ENCODE data around the gene MTFR1L. TPM values are rescaled to one million over a fixed set of nuclear protein-coding genes. Genes with fewer than 3 reads are reported as not detected.

Gene MTFR1L
- total RNA-seq, 1 donor from 2014 or later = 52.7 TPM

GRCh38 chr1:25787760-25788166 lies 32.0 kb upstream of the MTFR1L start:
- no peak for ATAC-seq

GRCh38 chr1:25790472-25790871 lies 29.3 kb upstream of the MTFR1L start:
- DNase-seq (ENCODE audit: low spot score) (no peak), ATAC-seq (no peak)

More at GRCh38 chr1:25787760-25788166, 32.0 kb upstream of the MTFR1L start:
- no peak for DNase-seq (ENCODE audit: low spot score)

- ATAC-seq (no peak), DNase-seq (ENCODE audit: low spot score) (no peak)
Observed at GRCh38 chr1:25792115-25792514, 27.6 kb upstream of the MTFR1L start.

- no peak for DNase-seq (ENCODE audit: low spot score)
- ATAC-seq = no peak
Observed at GRCh38 chr1:25793585-25794170, 26.1 kb upstream of the MTFR1L start.

- ATAC-seq = no peak
Observed at GRCh38 chr1:25794325-25794724, 25.4 kb upstream of the MTFR1L start.

GRCh38 chr1:25795211-25795610 lies 24.5 kb upstream of the MTFR1L start:
- DNase-seq (ENCODE audit: low spot score) (no peak), ATAC-seq (no peak)

More at GRCh38 chr1:25794325-25794724, 25.4 kb upstream of the MTFR1L start:
- DNase-seq (ENCODE audit: low spot score) = no peak

- ATAC-seq (peak; percentile 61), DNase-seq (ENCODE audit: low spot score) (no peak)
Observed at GRCh38 chr1:25795946-25796810, 23.6 kb upstream of the MTFR1L start.

- DNase-seq (ENCODE audit: low spot score) (peak; percentile 87), ATAC-seq (peak; percentile 81)
Observed at GRCh38 chr1:25796811-25797458, 22.8 kb upstream of the MTFR1L start.

- DNase-seq (ENCODE audit: low spot score) (no peak), ATAC-seq (peak; percentile 32)
Observed at GRCh38 chr1:25797939-25798338, 21.8 kb upstream of the MTFR1L start.

GRCh38 chr1:25798666-25799351 lies 20.9 kb upstream of the MTFR1L start:
- no peak for DNase-seq (ENCODE audit: low spot score)
- no peak for ATAC-seq

GRCh38 chr1:25799352-25799934 lies 20.3 kb upstream of the MTFR1L start:
- ATAC-seq (no peak), DNase-seq (ENCODE audit: low spot score) (no peak)

GRCh38 chr1:25799935-25800702 lies 19.6 kb upstream of the MTFR1L start, which contains the start of gene SELENON:
Gene SELENON, plus strand, starts transcription at chr1:25800193. Its CDS starts 38 bp downstream, at chr1:25800231.
- peak; percentile 75 for ATAC-seq
- peak; percentile 66 for DNase-seq (ENCODE audit: low spot score)

- no peak for ATAC-seq
- DNase-seq (ENCODE audit: low spot score) = no peak
Observed at GRCh38 chr1:25800703-25801377, 18.9 kb upstream of the MTFR1L start.

GRCh38 chr1:25802915-25803314 lies 16.8 kb upstream of the MTFR1L start:
- DNase-seq (ENCODE audit: low spot score) = no peak
- no peak for ATAC-seq

GRCh38 chr1:25803368-25803767 lies 16.4 kb upstream of the MTFR1L start:
- ATAC-seq (no peak), DNase-seq (ENCODE audit: low spot score) (no peak)

GRCh38 chr1:25804244-25804963 lies 15.3 kb upstream of the MTFR1L start:
- DNase-seq (ENCODE audit: low spot score) = no peak
- no peak for ATAC-seq

GRCh38 chr1:25804964-25805862 lies 14.5 kb upstream of the MTFR1L start:
- ATAC-seq = no peak
- no peak for DNase-seq (ENCODE audit: low spot score)

- DNase-seq (ENCODE audit: low spot score) = no peak
- ATAC-seq = peak; percentile 33
Observed at GRCh38 chr1:25805863-25806225, 13.9 kb upstream of the MTFR1L start.

All from left lobe of liver (tissue), 2 donors.